Prostate gland (tissue), 2 donors: ENCODE measurements around the gene RPL41. TPM values are rescaled to one million over a fixed set of nuclear protein-coding genes. Genes with fewer than 3 reads are reported as not detected.
A peak's percentile ranks its signal among the peaks of the same experiment; 100 is the strongest.
"Not testable (repeated sequence)": the region's sequence is repeated elsewhere in the genome, so short reads cannot be mapped to it uniquely, and the experiment has no call there.

Experiments used
- DNase-seq: peaks from one replicate; pipeline ENCODE4 v3.0.0-alpha.2; 2019; ENCODE audit warnings: low spot score
- H3K27ac ChIP-seq, 2 donors: fragments of 200-600 bp; sonication (generic); 2 replicates each; pipeline ENCODE4 v1.5.1; 2017 to 2019
- H3K27me3 ChIP-seq: fragments of 200-600 bp; sonication (generic); replicated peaks from 2 replicates; pipeline ENCODE4 v1.5.1; 2019; ENCODE audit not compliant: insufficient read depth
- H3K36me3 ChIP-seq, 2 donors: fragments of 200-600 bp; sonication (generic); 1 replicate in 1 of 2; 2 replicates in 1 of 2; pipeline versions ENCODE4 v1.5.1 to v1.8.1; 2017 to 2019
- H3K4me1 ChIP-seq: fragments of 200-600 bp; sonication (generic); replicated peaks from 2 replicates; pipeline ENCODE4 v1.5.1; 2019
- H3K4me3 ChIP-seq, 2 donors: fragments of 200-600 bp; sonication (generic); 2 replicates each; pipeline ENCODE4 v1.5.1; 2017 to 2019
- H3K9me3 ChIP-seq: fragments of 200-600 bp; sonication (generic); 2 replicates; pipeline ENCODE4 v1.5.1; 2017
- POLR2A ChIP-seq: fragments of 450-650 bp; IDR thresholded peaks from one replicate; pipeline ENCODE4 v1.6.1; 2016; ENCODE audit warnings: antibody characterized with exemption, mild to moderate bottlenecking
- POLR2AphosphoS5 ChIP-seq: sonication (generic); formaldehyde crosslinking; IDR thresholded peaks from one replicate; pipeline ENCODE4 v1.6.1; 2017; ENCODE audit warnings: antibody characterized with exemption
- WGBS: methylation state at CpG from one replicate; pipeline ENCODE4 v1.1.5; 2018; 5-methylcytosine and 5-hydroxymethylcytosine counted together
- intact Hi-C: fragments of 100-400 bp; cut with DNase I; formaldehyde crosslinking; loops from one replicate; pipeline ENCODE4 v1.14.2; 2022
- total RNA-seq, 2 donors: library from RNA; depleted of rRNA; stranded (reverse); fragments of >200 nt; gene quantifications; one replicate each; pipeline ENCODE4 v1.1.0, GENCODE V29; 2016
- TF ChIP-seq, protein P1 (sequence below), 4 experiments: fragments of 200-600 bp in 2 of 4; fragments of 450-650 bp in 2 of 4; sonication (generic) in 2 of 4; IDR thresholded peaks; 1 replicate in 3 of 4; 2 replicates in 1 of 4; pipeline ENCODE4 v1.5.1; 2016 to 2019; ENCODE audit warnings: antibody characterized with exemption in 4 of 4, mild to moderate bottlenecking in 2 of 4, moderate library complexity in 2 of 4

The RPL41 gene
- total RNA-seq: 1,000 to 10,000 TPM; 2,549 to 4,385 TPM

DNA sequence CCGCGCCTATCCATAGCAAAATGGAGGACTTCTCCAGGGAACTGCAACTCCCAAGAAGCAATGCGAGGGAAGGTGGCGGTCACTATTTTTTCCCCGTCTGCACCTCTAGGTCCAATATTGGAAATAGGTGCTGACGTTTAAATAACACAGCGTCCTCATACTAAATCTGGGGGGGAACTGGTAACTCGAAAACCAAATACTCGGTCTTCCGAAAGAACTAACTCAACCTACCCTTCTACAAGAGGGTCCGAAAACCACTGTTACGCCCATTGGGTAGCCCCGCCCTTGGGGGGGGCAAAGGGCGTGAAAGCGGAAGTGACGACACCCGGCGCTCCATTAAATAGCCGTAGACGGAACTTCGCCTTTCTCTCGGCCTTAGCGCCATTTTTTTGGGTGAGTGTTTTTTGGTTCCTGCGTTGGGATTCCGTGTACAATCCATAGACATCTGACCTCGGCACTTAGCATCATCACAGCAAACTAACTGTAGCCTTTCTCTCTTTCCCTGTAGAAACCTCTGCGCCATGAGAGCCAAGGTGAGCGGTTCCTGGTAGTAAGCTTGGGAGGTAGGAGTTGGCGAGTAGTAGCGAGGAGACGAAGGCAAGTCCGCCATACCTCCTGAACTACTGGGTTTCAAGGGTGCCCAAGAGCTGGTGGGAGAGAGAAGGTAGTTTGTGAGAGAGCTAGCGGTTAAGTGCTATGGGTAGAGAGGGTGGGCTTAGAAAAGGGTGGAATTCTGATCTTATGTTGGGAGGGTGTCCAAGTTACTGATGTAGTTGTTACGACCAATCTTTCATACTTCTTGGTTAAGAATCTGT, at the start of gene RPL41:
RPL41 (plus strand) TSS at position 367 of the 815 bp plus-strand sequence.
- peak within 1 kb of the TSS; percentile 93 to 97 for H3K27ac ChIP-seq
- peak within 1 kb of the TSS; percentile 61 for H3K4me3 ChIP-seq
- H3K4me1 ChIP-seq: peaks cover 8% of the 10 kb centered on the region
- under 1% methylated on average over 34 of the region's 34 CpGs for WGBS
- H3K27me3 ChIP-seq: no peaks in the 10 kb centered on the region
- DNase-seq: peak; percentile 96
- H3K9me3 ChIP-seq: no peaks in the 10 kb centered on the region
- TF ChIP-seq POLR2AphosphoS5 (peak; percentile 98), POLR2A (peak; percentile 92)
- TF ChIP-seq, protein P1, sequence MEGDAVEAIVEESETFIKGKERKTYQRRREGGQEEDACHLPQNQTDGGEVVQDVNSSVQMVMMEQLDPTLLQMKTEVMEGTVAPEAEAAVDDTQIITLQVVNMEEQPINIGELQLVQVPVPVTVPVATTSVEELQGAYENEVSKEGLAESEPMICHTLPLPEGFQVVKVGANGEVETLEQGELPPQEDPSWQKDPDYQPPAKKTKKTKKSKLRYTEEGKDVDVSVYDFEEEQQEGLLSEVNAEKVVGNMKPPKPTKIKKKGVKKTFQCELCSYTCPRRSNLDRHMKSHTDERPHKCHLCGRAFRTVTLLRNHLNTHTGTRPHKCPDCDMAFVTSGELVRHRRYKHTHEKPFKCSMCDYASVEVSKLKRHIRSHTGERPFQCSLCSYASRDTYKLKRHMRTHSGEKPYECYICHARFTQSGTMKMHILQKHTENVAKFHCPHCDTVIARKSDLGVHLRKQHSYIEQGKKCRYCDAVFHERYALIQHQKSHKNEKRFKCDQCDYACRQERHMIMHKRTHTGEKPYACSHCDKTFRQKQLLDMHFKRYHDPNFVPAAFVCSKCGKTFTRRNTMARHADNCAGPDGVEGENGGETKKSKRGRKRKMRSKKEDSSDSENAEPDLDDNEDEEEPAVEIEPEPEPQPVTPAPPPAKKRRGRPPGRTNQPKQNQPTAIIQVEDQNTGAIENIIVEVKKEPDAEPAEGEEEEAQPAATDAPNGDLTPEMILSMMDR (IDR thresholded peaks at IDR 0.05): peak in 2 of 4 experiments; percentile 26 to 45
- peaks cover 5 to 9% of the 10 kb centered on the region in 2 donors for H3K36me3 ChIP-seq
- intact Hi-C loops: loop anchor here (5.0 kb wide), 1 partner anchor 41 kb away; the partner anchor contains the start of gene MYL6

DNA sequence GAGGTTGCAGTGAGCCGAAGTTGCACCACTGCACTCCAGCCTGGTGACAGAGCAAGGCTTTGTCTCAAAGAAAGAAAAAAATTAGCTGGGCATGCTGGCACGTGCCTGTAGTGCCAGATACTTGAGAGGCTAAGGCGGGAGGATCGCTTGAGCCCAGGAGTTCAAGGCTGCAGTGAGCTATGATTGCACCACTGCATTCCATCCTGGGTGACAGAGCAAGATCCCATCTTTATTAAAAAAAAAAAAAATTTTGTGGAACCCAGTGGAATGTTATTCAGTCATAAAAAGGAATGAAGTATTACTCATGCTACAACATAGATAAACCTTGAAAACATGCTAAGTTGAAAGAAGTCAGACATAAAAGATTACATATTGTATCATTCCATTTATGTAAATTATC, 44.8 kb upstream of the RPL41 start:
- no peak overlapping the region for H3K4me3 ChIP-seq
- H3K27me3 ChIP-seq: no peaks in the 10 kb centered on the region
- H3K36me3 ChIP-seq: no peaks in the 10 kb centered on the region
- DNase-seq: no peak
- H3K4me1 ChIP-seq: no peaks in the 10 kb centered on the region
- no peak for TF ChIP-seq POLR2AphosphoS5
- TF ChIP-seq, protein P1 (IDR thresholded peaks at IDR 0.05): no peak
- H3K9me3 ChIP-seq: no peaks in the 10 kb centered on the region
- 45% methylated on average over 4 of the region's 4 CpGs for WGBS
- intact Hi-C loops: no loop called here
- no peak overlapping the region for H3K27ac ChIP-seq

DNA sequence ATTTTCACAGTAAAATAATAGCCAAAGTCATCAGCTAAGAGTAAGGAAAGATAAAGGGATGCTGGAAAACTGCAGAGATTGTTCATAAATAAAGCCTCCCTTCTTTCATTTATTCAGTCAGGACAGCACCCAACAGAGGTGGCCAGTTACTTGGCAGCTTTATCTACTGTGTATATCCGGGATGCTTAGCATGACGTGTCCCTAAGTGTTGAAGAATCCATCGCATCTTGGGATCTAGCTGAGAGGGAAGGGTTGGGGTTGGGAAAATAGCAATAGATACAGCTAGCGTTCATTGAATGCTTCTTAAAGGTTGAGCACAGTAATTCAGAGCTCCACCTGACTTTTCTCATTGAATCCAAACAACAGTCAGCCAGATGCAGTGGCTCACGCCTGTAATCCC, 42.0 kb upstream of the RPL41 start:
- Histone ChIP-seq H3K27me3 (no peaks in the 10 kb centered on the region), H3K27ac (no peak overlapping the region), H3K9me3 (no peaks in the 10 kb centered on the region), H3K4me3 (no peak overlapping the region), H3K4me1 (no peaks in the 10 kb centered on the region), H3K36me3 (no peaks in the 10 kb centered on the region)
- DNase-seq: no peak
- TF ChIP-seq, protein P1 (IDR thresholded peaks at IDR 0.05): no peak
- TF ChIP-seq POLR2A: no peak
- TF ChIP-seq POLR2AphosphoS5: no peak
- 84% methylated on average over 5 of the region's 5 CpGs for WGBS
- intact Hi-C loops: no loop called here

DNA sequence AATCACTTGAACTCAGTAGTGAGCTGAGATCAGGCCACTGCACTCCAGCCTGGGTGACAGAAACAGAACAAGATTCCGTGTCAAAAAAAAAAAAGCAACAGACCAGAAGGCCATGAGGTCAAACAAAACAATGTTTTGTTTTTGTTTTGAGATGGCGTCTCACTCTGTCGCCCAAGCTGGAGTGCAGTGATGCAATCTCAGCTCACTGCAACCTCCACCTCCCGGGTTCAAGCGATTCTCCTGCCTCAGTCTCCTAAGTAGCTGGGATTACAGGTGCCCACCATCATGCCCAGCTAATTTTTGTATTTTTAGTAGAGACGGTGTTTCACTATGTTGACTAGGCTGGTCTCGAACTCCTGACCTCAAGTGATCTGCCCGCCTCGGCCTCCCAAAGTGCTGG, 38.5 kb upstream of the RPL41 start:
- 92% methylated on average over 9 of the region's 9 CpGs for WGBS
- H3K36me3 ChIP-seq, H3K9me3 ChIP-seq, intact Hi-C loops, H3K27me3 ChIP-seq, DNase-seq, H3K4me1 ChIP-seq, H3K4me3 ChIP-seq: not testable (repeated sequence)
- peak overlapping the region in 1 of 2 donors; percentile 96 for H3K27ac ChIP-seq

DNA sequence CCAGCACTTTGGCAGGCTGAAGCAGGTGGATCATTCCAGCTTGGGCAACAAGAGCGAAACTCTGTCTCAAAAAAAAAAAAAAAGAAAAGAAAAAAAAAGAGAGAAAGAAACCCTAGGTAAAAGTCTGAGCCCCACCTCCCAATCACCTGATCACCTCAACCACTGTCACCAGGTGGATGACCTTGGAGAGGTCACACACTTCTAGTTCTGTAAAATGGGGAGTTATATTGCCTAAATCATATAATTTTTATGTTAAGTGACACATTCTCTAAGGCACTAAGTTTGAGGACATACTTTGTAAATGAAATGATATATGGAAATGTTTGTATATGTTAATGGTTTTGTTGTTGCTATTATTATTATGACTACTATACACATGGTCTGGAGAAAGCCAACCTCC, 38.0 kb upstream of the RPL41 start:
- intact Hi-C loops: no loop called here
- Histone ChIP-seq H3K9me3 (no peaks in the 10 kb centered on the region), H3K4me1 (no peaks in the 10 kb centered on the region), H3K27me3 (no peaks in the 10 kb centered on the region), H3K36me3 (no peaks in the 10 kb centered on the region), H3K27ac (peak overlapping the region; percentile 94 to 96), H3K4me3 (no peak overlapping the region)
- 85% methylated on average over 1 of the region's 1 CpG for WGBS
- no peak for DNase-seq
- TF ChIP-seq POLR2A: no peak
- TF ChIP-seq, protein P1 (IDR thresholded peaks at IDR 0.05): no peak
- TF ChIP-seq POLR2AphosphoS5: no peak
